WTC11 (cell line): ENCODE measurements around the gene TMEM154.

Source experiments
- ARID4B ChIP-seq: sonication (generic); formaldehyde crosslinking; IDR thresholded peaks from 2 replicates; pipeline ENCODE4 v1.8.0; 2023; ENCODE audit warnings: missing genetic modification reagents, mild to moderate bottlenecking, borderline replicate concordance
- ATF3 ChIP-seq: sonication (generic); formaldehyde crosslinking; conservative IDR thresholded peaks from 2 replicates; pipeline ENCODE4 v1.8.1; 2022; ENCODE audit warnings: mild to moderate bottlenecking, missing genetic modification reagents
- CTCF ChIP-seq: fragments of 200-600 bp; IDR thresholded peaks from 2 replicates; pipeline ENCODE4 v1.8.0; 2022; ENCODE audit warnings: antibody characterized with exemption
- MXD4 ChIP-seq: fragments of 250-450 bp; sonication (Bioruptor Pico); IDR thresholded peaks from 2 replicates; pipeline ENCODE4 v1.8.0; 2021; ENCODE audit warnings: mild to moderate bottlenecking, moderate library complexity, borderline replicate concordance
- NR2C2 ChIP-seq: sonication (generic); formaldehyde crosslinking; IDR thresholded peaks from 2 replicates; pipeline ENCODE4 v1.8.0; 2022; ENCODE audit warnings: mild to moderate bottlenecking, missing genetic modification reagents
- RORB ChIP-seq: fragments of 250-450 bp; sonication (Bioruptor Pico); IDR thresholded peaks from 2 replicates; pipeline ENCODE4 v1.9.0; 2021; ENCODE audit warnings: mild to moderate bottlenecking
- USF2 ChIP-seq: sonication (generic); formaldehyde crosslinking; IDR thresholded peaks from 2 replicates; pipeline ENCODE4 v1.8.1; 2023; ENCODE audit warnings: mild to moderate bottlenecking, missing genetic modification reagents, moderate library complexity

GRCh38 chr4:152659806-152660205 is 20.0 kb downstream of the TMEM154 start:
- TF ChIP-seq USF2 (no peak), CTCF (no peak), MXD4 (no peak), NR2C2 (CRISPR knock-in tag) (no peak), ARID4B (CRISPR knock-in tag) (no peak), RORB (CRISPR knock-in tag) (no peak), ATF3 (CRISPR knock-in tag) (no peak)
